ENCODE data around the gene SLC41A1.

Gene SLC41A1

GRCh38 chr1:205798577-205798976 lies 14.4 kb downstream of the SLC41A1 start:
- TF ChIP-seq ZFX (IDR thresholded peaks at IDR 0.05; ENCODE audit: borderline replicate concordance) (no peak), CTCF (IDR thresholded peaks at IDR 0.05) (no peak)
- H3K27ac ChIP-seq = peak overlapping the region; percentile 7; the same call in 1 of the 2 replicates

- no peak for TF ChIP-seq ZFX (IDR thresholded peaks at IDR 0.05; ENCODE audit: borderline replicate concordance)
- no peak for TF ChIP-seq CTCF (IDR thresholded peaks at IDR 0.05)
- no peak overlapping the region for H3K27ac ChIP-seq
Measured at GRCh38 chr1:205797168-205797567, 15.8 kb downstream of the SLC41A1 start.

- H3K27ac ChIP-seq = no peak overlapping the region
- TF ChIP-seq ZFX (IDR thresholded peaks at IDR 0.05; ENCODE audit: borderline replicate concordance) = no peak
- TF ChIP-seq CTCF (IDR thresholded peaks at IDR 0.05) = no peak
Measured at GRCh38 chr1:205794011-205794730, 18.8 kb downstream of the SLC41A1 start.

- TF ChIP-seq CTCF (IDR thresholded peaks at IDR 0.05) (no peak), ZFX (IDR thresholded peaks at IDR 0.05; ENCODE audit: borderline replicate concordance) (no peak)
- H3K27ac ChIP-seq = no peak overlapping the region
Measured at GRCh38 chr1:205792961-205793673, 19.9 kb downstream of the SLC41A1 start.

GRCh38 chr1:205792481-205792881 lies 20.5 kb downstream of the SLC41A1 start:
- no peak overlapping the region for H3K27ac ChIP-seq
- no peak for TF ChIP-seq CTCF (IDR thresholded peaks at IDR 0.05)
- TF ChIP-seq ZFX (IDR thresholded peaks at IDR 0.05; ENCODE audit: borderline replicate concordance) = no peak

GRCh38 chr1:205791568-205792180 lies 21.3 kb downstream of the SLC41A1 start:
- no peak overlapping the region for H3K27ac ChIP-seq
- TF ChIP-seq CTCF (IDR thresholded peaks at IDR 0.05) = peak; percentile 96
- no peak for TF ChIP-seq ZFX (IDR thresholded peaks at IDR 0.05; ENCODE audit: borderline replicate concordance)

Data from 22Rv1 (cell line).